ENCODE results near the gene TMUB1. TPM values are rescaled to one million over a fixed set of nuclear protein-coding genes. Genes with fewer than 3 reads are reported as not detected.

TMUB1 gene
- total and polyA plus RNA-seq, 9 of the 15 experiments (the other 6 are each of a cell fraction or from before 2014, with no cell fraction given): 0.14 to 241 (median 74.1) TPM

DNA sequence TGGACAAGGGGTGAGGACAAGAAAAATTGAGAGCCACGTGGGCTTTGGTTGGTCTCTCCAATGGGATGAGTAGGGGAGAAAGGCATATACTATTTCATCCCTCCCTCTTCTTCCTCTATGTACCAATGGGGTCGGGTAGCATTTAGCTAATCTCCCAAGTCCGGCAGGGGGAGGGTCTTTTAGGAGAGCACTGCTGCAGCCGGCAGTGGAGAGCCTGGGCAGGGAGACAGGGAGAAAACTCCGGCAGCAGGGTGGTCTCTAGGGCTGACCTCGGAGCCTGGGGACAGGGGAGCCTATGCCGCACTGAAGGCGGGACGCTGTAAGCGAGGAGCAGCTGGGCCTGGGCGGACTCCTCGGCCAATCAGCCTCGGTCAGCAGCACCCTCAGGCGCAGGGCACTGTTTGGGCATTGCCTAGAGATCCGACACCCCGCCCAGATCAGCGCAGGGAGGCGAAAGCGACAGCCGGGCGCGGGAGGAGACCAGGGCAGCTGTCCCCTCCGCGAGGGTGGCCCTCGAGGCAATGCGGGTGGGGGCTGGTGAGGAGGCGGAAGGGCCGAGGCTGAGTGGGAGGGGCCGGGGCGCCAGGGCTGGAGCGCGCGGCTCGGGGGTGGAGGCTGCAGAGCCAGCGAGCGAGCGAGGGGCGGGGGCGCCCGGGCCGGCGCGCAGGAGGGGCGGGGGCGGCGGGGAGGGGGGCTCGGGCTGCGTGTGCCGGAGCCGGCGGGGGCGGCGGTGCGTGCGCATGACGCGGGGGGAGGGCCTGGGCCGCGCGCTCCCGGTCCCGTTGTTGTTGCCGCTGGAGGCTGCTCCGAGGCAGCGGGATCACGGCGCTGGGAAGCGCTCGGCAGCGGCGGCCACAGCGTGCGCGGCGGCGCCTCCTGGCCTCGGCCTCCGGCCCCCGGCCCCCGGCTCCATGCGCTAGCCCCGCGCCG, 2.7 kb upstream of the TMUB1 start, which contains the start of gene AGAP3 (continued):
- TF ChIP-seq ZMIZ1 (IDR thresholded peaks at IDR 0.05; ENCODE audit: low read depth in 2 of 2, low read length in 2 of 2) (peak; percentile 19 to 54; a peak in 2 of 4 replicates), EGR1 (conservative IDR thresholded peaks at IDR 0.05) (peak; percentile 93), EP300 (IDR thresholded peaks at IDR 0.05; ENCODE audit: low read length) (0 out of 2 replicates have a peak, but pooled peaks have one; percentile 7), HDAC2 (IDR thresholded peaks at IDR 0.05) (peak; percentile 77; the same call in 1 of the 2 replicates), LEF1 (IDR thresholded peaks at IDR 0.05) (0 out of 2 replicates have a peak, but pooled peaks have one; percentile 27), MAZ (CRISPR knock-in tag; conservative IDR thresholded peaks at IDR 0.05 in 1 of 2, IDR thresholded peaks at IDR 0.05 in 1 of 2) (peak; percentile 100), NR0B1 (IDR thresholded peaks at IDR 0.05; ENCODE audit: partially characterized antibody) (no peak), ZNF695 (CRISPR knock-in tag; IDR thresholded peaks at IDR 0.05) (0 out of 2 replicates have a peak, but pooled peaks have one; percentile 56), ETV1 (tag; conservative IDR thresholded peaks at IDR 0.05; ENCODE audit: low read depth) (peak; percentile 52; the same call in 1 of the 2 replicates), RBFOX2 (IDR thresholded peaks at IDR 0.05; ENCODE audit: low read depth, low read length) (peak; percentile 91)
- TF ChIP-seq, protein P1, sequence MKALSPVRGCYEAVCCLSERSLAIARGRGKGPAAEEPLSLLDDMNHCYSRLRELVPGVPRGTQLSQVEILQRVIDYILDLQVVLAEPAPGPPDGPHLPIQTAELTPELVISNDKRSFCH (CRISPR knock-in tag; IDR thresholded peaks at IDR 0.05): no peak
- TF ChIP-seq, protein P1 (tag; IDR thresholded peaks at IDR 0.05): peak; percentile 35; the same call in 1 of the 2 replicates

Measured in K562 (cell line).